HG03460 (cell line): ENCODE measurements around the gene REV1.
"Not testable (repeated sequence)": the region's sequence is repeated elsewhere in the genome, so short reads cannot be mapped to it uniquely, and the experiment has no call there.

ENCODE experiments used
- ATAC-seq: cut with Tn5 transposase; IDR thresholded peaks from one replicate; pipeline ENCODE4 v1.9.1; 2021; ENCODE audit not compliant: unreplicated experiment

Gene REV1

GRCh38 chr2:99487906-99488305, 1.9 kb downstream of the REV1 start:
- no peak for ATAC-seq

DNA sequence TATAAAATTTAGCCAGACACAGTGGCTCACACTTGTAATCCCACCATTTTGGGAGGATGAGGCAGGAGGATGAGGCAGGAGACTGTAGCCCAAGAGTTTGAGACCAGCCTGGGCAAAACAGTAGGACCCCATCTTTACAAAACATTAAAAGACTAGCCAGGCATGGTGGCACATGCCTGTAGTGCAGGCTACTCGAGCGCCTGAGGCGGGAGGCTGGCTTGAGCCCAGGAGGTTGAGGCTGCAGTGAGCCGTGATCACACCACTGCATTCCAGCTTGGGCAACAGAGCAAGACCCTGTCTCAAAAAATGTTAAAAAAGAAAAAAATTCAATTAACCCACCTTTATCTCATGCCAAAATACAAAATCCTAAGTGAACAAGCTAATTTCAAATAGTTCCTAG, 4.0 kb downstream of the REV1 start:
- no peak for ATAC-seq

GRCh38 chr2:99485411-99485810, 4.4 kb downstream of the REV1 start:
- ATAC-seq: no peak

GRCh38 chr2:99484205-99484604, 5.6 kb downstream of the REV1 start:
- ATAC-seq: no peak

DNA sequence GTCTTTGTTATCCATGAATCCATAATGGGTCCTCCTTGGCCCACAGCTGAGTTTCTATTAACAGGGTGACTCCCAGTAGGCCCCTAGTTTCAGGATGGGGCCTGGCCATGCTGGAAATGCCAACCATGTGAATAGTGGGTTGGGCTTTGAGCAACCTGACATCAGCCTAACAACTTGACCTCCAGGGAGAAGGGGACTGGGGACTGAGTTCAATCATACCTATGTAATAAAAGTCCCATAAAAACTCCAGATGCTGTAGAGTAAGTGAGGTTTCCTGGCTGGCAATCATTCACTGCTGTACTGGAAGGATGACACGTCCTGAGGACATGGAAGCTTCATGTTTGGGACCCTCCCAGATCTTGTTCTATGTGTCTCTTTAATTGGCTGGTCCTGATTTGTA, 7.9 kb downstream of the REV1 start:
- no peak for ATAC-seq

DNA sequence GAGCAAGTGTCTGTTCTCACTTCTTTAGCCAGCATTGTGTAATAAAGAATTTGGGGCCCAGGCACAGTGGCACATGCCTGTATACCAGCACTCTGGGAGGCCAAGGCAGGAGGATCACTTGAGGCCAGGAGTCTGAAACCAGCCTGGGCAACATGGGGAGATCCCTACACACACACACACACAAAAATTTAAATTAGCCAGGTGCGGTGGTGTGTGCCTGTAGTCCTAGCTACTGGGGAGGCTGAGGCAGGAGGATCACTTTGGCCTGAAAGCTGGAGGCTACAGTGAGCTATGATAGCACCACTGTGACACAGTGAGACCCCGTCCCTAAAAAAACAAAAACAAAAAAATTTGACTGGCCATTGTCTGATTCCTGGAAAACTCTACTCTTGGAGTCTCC, 8.3 kb downstream of the REV1 start:
- no peak for ATAC-seq

- no peak for ATAC-seq
Measured at GRCh38 chr2:99480390-99480789, 9.4 kb downstream of the REV1 start.

- no peak for ATAC-seq
Measured at GRCh38 chr2:99478632-99479031, 11.2 kb downstream of the REV1 start.

DNA sequence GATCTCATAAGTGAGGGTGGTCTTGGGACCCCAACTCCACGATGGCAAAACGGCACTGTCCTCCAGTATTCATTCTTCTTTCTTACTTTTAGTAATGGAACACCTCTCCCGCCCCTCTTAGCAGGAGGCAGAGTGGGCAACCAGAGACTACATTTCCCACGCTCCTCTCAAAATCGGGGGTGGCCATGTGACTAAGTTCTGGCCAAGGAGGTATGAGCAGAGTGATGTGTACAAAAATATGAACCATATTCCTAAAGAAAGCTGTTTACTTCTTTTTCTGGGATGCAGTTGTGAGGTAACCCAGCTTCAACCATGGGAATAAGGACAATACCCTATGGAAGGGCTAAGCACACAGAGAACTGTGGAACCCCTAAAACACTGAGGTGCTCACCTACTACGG, 12.8 kb downstream of the REV1 start:
- ATAC-seq: no peak

DNA sequence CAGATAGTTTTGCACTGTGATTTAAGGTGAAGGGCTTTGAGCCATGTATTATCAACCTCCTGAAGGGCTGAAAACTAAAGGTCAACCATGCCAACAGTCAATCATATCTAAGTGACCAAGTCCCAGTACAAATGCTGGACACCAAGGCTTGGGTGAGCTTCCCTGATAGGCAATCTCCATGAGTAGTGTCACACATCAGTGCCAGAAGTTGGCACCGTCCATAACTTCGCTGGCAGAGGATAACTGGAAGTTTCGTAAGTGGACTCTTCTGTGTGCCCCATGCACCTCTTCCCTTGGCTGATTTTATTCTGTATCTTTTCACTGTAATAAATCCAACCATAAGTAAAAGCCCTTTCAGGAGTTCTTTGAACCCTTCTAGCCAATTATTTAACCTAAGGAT, 13.2 kb downstream of the REV1 start:
- no peak for ATAC-seq

- not testable (repeated sequence) for ATAC-seq
Measured at GRCh38 chr2:99475095-99475494, 14.7 kb downstream of the REV1 start.

DNA sequence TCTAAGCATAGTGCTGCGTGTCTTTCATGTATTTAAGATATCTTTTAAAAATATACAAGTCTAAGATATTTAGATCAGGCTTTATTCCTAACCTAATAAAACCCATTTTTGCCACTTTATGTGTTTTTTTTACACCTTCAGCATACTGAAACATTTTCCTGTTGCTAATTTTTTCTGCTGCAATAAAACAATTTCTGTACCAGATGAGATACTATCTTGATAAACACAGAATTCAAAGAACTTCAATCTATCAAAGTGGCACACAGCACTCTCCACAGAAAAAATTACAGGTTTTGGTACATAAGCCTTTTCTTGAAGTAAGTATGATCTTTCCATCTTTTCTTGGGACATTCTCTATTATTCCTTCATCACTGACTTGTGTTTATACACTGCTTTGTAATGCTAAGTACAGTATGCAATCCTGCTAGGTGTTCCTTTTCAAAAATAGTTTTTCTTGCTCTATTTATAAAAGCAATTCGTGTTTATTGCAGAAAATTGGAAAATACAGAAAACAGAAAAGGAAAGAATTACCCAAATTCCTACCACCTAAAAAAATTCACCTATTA, 16.2 kb downstream of the REV1 start:
- no peak for ATAC-seq

- ATAC-seq: no peak
Measured at GRCh38 chr2:99472600-99472960, 17.2 kb downstream of the REV1 start.

- no peak for ATAC-seq
Measured at GRCh38 chr2:99471654-99472599, 17.9 kb downstream of the REV1 start.

DNA sequence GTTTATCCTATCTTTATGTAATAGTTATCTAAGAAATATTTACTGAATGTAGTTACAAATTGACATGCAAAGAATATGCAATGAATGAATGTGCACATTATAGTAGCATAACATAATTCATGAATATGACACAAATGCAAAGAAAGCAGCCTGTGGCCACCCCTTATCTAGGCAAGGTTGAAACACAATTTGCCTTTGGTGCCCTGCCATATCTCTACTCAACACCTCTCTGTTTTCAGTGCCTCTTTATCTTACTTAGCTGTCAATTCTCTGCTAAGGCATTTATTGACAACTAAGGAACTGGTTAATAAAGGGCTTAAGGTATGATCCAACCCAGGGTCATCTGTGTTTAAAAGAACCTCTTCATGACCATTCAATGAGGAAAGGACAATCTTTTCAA, 18.9 kb downstream of the REV1 start:
- no peak for ATAC-seq

- not testable (repeated sequence) for ATAC-seq
Measured at GRCh38 chr2:99470459-99470858, 19.4 kb downstream of the REV1 start.

- ATAC-seq: no peak
Measured at GRCh38 chr2:99469394-99469793, 20.4 kb downstream of the REV1 start.

DNA sequence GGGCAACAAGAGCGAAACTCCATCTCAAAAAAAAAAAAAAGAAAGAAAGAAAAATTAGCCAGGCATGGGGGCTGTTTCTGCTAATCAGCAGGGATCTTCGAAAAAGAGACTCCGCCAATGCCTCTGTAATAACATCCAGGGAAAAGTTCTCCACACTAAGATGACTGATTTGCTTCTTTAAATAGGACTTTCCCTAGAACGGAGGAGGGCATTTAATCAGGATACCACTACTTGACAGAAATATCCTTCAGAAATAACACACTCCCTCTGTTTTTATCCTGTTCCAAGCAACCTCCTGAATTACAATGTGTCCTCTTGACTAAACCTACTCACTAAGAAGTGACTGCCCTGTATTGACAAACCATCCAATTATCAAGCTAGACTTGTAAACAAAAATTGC, 21.7 kb downstream of the REV1 start:
- ATAC-seq: no peak

DNA sequence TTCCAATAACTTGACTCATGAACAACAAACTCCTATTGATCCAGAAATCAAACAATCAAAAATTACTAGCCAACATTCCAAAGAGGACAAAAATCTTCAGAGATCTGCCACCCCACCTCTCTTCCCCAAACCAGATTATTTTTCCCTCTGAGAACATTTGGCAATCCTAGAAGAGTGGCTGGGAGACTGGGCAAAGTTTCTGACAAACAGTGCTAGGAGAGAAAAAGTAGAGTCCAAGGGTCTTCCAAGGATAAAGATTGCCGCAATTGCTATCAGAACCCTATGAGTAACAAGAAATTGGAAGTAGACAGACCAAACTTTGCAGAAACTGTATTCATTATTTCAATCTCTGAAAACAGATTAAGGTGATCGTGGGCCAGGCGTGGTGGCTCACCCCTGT, 22.4 kb downstream of the REV1 start:
- no peak for ATAC-seq

DNA sequence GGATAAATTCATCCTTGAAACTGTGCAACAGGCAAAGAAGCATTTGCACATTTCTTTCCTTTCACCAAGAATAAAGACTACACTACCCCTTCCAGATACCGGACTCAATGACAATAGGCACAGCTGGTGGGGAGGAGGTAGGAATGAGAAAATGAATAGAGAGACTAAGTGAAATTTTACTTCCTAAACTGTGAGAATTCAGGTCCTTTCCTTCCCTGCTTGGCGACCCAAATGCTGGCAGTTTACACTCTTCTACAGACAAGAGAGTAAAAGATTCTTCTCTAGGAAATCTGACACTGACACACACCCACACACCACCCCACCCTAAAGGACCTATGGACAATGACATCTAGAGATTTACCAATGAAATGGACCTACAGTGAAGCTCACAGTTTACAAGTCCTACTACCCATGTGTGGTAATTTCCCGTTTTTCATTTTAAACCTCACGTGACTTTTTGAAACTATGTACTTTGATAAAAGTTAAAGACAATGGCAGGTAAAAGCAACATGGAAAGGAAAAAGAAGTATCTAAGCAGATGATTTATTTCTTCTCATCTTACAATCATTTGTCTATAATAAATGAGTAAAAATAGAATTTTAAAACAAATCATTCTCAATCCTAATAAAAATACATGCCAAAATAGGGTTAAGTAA, 27.9 kb downstream of the REV1 start:
- ATAC-seq: no peak

DNA sequence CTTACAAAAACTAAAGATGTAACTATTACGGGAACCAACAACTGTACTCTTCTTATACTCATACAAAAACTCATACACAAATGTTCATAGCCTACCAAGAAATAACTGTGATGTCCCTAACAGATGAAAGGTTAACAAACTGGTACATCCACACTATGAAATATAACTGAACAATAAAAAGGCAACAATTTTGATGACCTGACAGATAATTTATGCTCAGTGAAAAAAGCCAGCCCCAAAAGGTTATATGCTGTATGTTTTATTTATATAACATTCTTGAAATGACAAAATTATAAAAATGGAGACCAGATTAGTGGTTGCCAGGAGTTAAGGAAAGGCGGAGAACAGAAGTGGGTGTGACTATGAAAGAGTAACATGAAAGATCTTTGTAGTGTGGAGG, 31.3 kb downstream of the REV1 start:
- ATAC-seq: no peak

- ATAC-seq: no peak
Measured at GRCh38 chr2:99451686-99452085, 38.1 kb downstream of the REV1 start.
